Dedifferentiated amniotic fluid mesenchymal stem cell (primary cell): Measurements from ENCODE around the gene VAV2.
A peak's percentile ranks its signal among the peaks of the same experiment; 100 is the strongest.
"Not testable (repeated sequence)": the region's sequence is repeated elsewhere in the genome, so short reads cannot be mapped to it uniquely, and the experiment has no call there.

Experiments used
- DNase-seq: peaks from one replicate; pipeline ENCODE4 v3.0.0-alpha.2; 2016; ENCODE audit errors: extremely low spot score

The VAV2 gene

DNA sequence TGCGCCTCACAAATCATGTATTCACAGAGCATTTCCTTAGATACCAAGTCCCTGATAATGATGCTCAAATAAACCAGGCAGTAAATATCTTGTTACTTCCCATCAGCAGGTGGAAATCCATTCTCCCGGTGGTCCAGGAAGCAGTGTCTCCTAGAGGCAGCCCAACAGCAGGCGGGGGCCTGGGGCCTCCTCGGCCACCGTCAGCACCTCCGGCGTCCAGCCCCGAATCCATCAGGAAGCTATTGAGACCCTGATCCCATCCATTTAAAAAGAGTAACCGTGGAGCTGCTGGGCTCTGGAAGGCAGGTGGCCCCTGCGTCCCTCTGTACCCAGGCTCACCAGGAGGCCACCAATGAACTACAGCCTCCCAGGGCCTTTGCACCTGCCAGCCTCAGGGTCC lies 54.0 kb downstream of the VAV2 start:
- DNase-seq: no peak

DNA sequence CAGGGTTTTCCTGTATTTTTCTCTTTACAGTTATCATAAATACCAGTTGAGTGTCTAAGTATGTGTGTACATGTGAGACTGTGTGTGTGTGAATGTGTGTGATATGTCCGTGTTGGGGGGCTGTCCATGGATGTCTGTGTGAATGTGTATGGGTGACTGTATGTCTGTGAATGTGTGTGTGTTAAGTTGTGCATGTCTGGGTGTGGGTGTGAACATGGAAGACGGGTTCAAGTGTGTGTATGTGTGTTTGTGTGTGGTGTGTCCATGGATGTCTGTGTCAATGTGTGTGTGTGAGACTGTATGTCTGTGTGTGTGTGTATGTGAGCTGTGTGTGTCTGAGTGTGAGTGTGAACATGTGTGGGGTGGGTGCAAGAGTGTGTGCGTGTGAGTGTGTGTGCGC lies 55.0 kb downstream of the VAV2 start:
- DNase-seq: no peak

DNA sequence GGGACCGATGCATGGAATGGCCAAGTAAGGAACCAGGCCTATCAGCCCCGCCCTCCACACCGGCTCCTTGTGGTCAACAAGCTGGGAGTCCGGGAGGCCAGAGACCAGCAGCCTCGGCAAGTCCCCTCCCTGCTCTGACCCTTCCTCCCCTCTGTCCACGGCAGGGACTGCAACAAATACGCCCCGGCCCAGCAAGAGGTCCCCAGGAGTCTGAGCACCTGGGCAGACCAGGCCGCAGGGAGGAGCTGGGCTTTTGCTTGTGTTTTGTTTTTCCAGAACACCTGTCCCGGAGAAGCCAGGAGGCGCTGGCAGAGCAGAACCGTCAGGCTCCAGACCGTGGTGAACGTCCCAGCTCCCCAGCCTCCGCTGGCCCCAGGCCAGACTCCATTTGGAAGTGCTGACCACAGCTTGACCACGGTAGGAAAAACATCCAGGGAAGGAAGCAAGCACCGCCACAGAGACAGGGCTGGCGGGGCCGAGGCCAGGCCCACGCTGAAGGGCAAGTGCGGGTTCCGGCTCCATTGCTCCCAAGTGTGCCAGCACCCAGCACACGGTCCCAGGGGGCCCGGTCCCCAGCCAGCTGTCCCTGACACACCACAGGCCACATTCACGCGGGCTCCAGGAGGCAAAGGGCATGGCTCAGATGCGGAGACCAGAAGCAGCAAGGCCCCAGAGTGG lies 56.7 kb downstream of the VAV2 start:
- DNase-seq: no peak

DNA sequence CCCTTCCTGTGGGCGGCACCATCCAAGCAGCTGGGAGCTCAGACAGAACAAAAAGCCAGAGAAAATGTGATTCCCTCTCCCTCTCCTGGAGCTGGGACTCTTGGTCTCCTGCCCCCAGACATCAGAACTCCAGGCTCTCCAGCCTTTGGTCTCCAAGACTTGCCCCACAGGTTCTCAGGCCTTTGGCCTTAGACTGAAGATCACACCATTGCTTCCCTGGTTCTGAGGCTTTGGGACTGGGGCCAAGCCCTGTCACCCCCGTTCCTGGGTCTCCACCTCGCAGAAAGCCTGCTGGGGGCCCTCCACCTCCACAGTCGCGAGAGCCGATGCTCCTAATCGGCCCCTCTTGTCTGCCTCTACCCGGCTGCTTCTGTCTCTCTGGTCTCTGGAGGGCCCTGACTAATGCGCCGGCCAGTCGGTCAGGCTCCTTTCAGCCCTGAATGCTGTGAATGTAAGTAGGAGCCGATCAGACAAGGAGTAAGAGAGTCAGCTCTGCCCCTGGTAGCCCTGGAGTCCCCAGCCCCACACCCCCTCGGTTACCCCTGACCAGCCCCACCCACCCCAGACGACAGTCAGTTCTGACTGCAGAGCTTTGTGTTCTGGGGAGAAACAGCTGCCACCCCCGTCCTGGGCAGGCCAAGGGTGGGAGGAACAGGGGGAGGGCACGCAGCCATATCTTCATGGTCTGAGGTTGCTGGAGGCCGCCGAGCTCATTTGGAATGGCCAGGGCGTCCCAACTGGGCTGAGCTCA lies 57.5 kb downstream of the VAV2 start:
- DNase-seq: no peak

DNA sequence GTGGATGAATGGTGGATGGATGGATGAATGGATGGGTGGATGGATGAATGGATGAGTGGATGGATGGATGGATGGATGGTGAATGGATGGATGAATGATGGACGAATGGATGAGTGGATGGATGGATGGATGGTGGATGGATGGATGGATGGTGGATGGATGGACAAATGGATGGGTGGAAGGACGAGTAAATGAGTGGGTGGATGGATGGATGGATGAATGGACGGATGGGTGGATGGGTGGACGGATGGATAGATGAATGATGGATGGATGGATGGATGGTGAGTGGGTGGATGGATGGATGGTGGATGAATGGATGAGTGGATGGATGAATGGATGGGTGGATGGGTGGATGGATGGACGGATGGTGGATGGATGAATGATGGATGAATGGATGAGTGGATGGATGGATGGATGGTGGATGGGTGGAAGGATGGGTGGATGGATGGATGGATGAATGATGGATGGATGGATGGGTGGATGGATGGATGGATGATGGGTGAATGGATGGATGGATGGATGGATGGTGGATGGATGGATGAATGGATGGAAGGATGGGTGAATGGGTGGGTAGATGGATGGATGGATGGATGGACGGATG lies 58.6 kb downstream of the VAV2 start:
- no peak for DNase-seq

DNA sequence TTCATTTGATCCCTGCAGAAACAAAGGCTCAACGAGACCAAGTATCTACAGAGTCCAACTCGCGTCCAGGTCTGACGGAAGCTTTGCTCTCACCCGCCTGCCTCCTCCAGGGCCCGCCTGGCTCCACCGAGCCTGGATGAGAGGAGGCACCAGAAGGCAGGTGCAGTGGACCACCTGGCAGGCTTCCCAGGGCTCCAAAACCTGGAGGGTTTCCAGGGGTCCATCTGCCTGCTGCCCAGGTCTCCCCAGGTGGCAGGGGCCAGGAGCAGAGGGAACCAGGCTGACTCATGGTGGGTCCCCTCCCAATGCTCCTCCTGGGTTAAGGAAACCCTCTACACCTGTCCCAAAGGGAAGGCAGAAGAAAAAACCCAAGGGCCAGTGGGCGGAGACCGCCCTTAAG lies 59.5 kb downstream of the VAV2 start:
- no peak for DNase-seq

DNA sequence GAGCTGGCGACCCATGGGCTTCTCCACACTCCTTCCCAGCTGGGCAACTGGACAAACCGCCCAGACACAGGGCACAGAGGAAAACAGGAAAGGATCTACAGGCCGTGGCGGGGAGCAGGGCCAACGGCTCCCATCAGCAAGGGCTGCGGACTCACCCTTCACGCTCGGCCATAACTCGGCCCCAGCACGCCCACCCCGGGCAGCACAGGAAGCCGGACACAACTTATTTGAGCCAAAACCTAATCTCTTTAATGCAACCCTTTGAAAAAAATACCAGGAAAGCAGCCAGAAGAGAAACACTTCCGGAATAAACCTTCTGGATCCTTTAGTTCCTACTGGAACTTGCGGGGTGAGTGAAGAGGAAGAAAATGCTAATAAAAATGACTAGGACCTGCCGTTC lies 59.9 kb downstream of the VAV2 start:
- DNase-seq: no peak

DNA sequence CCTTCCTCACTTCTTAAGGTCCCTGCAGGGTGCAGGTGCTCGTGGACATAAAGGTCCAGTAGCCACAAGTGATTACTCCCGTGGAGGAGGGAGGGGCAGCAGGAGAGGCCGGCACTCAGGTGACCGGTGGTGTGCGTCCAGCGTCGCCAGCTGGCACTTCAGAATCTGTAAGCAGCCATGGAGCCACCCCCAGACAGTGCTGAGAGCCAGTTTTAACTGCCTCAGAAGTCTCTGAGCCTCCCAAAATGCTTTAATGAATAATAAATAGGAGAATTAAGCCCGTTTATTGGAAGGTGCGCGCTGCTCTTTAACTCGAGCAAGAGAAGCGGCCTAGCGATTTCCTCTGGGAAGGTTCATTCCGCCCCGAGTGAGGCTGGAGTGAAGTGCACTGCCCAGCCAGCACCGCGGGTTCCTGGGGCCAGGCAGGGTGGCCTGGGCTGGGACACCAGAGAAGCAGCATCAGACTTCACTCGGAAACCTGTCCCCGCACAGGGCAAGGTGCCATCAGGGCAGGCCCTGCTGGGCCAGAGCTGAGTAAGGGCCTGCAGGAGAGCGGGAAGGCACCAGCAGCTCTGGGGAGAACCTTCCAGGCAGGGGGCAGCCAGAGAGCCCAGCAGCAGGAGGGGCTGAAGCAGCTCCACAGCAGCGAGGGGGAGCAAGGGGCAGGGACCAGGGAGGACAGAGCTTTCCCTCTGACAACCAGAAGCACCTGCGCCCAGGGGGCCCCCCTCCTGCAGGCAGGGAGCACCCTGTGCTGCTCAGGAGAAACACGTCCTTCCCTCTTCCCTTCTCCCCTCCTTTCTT lies 61.2 kb downstream of the VAV2 start:
- DNase-seq: no peak

DNA sequence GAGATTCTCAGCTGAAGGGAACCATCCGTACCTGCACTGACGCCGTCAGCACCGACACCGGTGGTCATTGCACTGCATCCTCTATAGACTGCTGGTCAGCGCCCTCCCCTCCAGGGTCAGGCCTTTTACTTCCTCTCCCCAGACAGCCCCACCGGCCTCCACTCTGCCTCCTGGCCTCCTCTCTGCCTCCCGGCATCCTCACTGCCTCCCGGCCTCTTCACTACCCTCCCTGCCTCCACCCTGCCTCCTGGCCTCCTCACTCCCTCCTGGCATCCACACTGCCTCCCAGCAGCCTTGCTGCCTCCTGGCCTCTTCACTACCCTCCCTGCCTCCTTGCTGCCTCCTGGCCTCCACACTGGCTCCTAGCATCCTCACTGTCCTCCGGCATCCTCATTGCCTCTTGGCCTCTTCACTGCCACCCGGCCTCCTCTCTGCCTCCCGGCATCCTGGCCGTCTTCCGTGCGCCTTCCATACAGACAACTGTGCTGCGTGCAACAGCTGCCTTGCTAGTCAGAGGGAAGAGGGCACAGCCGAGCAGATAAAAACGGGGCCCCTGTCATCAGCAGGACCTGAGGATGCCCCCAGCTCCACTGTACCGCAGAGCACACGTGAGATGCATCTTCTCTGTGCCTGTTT lies 62.0 kb downstream of the VAV2 start:
- no peak for DNase-seq

DNA sequence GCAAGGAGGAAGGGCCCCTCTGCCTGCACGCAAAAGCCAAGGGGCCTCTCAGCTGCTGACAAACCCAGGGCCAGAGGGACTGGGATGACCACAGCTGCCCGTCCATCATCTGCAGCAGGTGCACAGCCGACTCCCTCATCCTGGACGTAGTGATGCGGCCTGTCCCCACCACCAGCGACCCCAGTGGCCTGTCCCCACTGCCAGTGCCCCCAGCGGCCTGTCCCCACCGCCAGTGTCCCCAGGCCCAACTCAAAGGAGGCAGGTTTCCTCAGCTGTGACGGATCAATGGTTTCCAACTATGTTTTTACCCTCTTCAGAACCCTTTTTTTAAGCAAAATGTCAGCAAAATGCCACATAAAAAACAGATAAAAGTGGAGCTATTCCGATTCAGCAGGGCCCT lies 62.5 kb downstream of the VAV2 start:
- no peak for DNase-seq

DNA sequence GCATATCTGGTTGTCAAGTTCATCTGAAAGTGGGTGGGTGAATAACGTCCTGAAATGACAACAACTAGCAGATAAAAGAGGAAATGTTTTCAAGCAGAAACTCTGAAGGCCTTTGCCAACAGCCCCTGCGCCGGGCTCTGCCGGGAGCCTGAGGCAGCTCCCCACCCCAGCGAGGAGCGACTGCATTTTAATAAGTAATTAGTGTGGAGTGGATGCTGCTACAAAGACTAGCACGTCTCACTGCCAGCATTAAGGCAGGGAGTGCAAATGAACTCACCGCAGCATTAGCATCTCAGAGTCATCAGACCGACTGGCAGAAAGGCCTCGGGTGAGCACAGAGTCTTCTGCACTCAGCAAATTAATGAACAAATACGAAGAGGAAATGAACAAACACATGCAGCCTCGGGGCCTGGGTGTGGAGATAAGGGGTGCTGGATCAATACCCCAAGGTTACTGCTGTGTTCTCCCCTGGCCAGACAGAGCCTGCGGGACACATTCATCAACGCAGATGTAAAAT lies 63.8 kb downstream of the VAV2 start:
- DNase-seq: no peak

DNA sequence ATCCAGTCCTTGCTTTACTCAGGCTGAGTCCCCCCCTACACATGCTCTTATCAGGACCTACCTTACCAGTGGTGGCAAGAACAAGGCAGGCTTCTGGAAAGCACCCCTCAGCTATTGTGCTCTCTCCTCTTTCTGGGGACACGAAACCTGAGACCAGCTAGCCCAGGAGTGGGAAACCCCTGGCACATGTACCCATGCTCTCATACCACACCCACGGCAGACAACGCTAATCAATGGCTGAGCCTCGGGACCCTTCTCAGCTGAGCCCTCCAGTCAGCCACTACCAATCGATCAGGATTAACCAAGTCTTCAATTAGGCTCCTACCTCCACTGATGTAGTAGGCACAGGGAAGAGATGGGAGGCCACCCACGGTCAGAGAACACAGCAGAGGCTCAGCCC lies 65.1 kb downstream of the VAV2 start:
- DNase-seq: no peak

DNA sequence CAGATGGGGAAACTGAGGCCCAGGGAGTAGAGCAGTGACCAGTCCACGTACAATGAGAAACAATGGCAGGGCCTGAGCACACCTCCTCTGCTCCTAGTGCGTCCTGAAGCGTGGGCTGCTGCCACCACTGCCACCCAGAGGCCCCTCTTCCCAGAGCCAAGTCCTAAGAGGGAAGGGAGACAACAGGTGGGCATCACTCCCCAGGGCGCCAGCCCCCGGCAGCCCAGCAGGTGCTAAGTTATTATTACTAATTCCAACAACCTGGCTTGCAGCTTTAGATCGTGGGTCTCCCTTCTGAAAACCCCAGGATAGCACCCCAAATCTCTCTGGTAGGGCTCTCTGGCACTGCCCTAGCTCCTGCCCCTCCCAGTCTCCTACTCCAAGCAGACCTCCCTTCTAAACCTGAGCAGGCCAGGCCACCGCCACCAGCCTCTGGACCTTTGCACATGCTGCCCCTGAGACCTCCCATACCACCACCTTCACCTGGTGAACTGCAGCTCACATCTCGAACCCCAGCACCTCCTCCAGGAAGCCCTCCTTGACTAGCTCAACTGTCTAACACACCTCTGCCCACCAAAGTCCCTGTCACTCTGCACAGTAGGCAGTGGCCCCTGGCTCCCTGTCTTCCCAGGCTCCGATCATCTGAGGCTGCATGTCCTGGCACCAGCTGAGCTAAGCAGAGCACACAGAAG lies 65.8 kb downstream of the VAV2 start:
- no peak for DNase-seq

DNA sequence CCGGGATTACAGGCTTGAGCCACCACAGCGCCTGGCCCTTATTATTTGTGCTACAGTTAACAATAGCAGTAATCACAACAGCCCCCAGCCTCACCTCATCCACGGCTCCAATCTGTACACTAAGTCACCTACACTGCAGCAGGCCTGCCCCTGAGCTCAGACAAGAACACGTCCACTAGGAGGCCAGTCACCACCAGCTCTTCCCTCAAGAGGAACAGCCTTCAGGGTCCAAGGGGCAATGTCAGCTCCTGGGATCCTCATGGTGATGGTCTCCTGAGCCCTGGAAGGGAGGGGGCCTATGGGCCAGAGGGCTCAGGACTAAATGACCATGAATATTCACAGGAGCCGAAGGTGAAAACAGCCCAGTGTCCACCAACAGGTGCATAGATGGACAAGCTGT lies 67.7 kb downstream of the VAV2 start:
- no peak for DNase-seq

DNA sequence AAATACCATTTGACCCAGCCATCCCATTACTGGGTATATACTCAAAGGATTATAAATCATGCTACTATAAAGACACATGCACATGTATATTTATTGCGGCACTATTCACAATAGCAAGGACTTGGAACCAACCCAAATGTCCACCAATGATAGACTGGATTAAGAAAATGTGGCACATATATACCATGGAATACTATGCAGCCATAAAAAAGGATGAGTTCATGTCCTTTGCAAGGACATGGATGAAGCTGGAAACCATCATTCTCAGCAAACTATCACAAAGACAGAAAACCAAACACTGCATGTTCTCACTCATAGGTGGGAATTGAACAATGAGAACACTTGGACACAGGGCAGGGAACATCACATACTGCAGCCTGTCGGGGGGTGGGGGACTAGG lies 68.5 kb downstream of the VAV2 start:
- DNase-seq: not testable (repeated sequence)

DNA sequence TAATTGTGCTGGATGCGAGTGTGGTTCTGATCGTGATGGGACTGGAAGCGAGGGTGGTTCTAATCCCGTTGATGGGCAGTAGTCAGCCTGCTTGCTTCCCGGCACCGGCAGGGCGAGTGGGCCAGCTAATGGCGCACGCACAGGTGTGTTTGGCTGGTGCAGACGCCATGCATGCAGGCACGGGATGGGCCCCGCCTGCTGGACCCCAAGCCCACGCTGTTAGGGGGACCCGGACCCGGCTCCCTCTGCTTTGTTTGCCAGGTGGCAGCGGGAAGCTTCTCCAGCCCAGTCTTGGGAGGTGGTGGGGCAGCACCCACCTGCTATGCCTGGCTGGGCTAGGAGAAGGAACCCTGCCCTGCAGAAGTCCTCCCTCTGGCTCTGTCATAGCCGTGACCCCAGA lies 70.3 kb downstream of the VAV2 start:
- DNase-seq: no peak

DNA sequence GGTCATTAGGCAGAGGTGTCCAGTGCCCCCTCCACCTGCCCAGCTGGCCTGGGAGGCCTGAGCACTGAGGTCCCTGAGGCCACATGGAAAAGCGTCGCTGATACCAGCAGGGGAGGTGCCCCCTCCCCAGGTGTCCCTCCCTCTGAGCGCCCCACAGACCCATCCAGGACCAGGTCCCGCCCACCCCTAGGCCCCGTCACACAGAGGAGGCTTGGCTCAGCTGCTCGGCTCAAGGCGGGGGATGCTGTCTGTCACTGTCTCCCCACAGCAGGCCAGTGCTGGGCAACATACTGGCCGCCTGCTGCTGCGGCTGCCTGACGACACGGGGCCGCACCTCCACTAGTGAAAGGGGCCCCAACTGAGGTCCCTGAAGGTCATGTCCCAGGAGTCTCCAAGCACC lies 71.7 kb downstream of the VAV2 start:
- no peak for DNase-seq

DNA sequence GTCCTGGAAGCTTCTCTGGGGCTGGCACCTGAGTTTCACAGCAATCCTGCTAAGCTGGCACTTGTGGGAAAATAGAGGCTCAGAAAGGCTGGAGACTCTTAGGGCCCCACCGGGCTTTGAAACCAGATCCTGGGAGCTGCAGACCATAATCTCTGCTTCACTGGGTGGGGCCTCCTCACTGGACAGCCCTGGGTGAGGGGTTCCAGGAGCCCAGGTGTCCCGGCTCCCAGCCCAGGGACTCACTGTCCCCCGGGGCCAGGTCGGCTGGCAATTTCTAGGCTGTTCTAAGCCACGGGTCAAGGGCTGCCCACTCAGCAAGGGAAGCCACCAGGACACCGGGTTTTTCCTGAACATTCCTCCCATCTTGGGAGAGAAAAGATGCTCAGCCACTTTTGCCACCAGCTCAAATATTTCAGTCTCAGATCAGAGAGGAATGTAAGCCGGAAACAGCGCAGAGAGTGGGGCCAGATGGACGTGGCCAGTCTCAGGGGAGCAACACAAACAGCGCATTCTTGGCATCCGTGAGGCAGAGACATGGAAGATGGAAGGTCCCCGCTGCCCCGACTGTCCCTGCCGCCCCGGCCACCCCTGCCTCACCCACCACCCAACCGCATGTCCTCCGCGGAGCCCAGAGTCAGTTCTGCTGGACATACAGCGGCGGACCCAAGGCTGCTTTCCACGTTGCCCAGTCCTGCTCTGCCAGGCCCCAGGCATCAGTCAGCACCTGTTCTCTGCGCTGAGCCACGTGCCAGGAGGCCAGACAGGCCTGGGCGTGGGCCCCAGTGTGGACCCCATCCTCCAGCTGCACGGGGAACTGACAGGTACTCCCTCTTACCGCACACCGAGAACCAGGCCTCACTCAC lies 72.6 kb downstream of the VAV2 start:
- DNase-seq: no peak

DNA sequence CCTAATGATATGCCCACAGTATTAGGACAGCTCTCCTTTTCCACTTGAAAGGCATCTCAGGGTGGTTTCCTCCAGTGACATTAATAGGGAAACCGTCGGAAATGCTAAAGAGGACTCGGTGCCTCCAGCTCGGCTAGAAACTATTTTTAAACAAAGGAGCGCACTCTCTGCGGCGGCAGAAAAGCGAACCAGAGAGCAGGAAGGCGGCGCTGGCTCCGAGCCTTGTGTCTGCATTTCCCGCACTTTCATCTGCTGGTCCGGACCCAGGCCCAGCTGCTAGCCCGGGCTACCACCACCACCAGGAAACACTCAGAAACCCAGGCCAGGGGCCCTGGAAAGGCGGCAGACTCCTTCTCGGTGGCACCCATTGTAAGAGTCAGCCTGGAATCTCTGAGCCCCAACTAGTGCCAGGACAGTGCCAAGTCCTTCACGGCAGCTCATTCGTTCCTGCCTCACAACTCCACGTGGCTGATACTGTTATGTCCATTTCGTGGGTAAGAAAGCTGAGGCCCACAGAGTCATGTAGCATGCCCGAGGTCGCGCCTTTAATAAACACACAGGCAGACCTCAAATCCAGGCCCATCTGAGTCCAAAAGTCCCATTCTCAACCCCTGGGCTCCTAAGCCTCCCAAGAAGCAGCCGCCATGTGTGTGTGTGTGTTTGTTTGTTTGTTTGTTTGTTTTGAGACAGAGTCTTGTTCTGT lies 73.9 kb downstream of the VAV2 start:
- no peak for DNase-seq

DNA sequence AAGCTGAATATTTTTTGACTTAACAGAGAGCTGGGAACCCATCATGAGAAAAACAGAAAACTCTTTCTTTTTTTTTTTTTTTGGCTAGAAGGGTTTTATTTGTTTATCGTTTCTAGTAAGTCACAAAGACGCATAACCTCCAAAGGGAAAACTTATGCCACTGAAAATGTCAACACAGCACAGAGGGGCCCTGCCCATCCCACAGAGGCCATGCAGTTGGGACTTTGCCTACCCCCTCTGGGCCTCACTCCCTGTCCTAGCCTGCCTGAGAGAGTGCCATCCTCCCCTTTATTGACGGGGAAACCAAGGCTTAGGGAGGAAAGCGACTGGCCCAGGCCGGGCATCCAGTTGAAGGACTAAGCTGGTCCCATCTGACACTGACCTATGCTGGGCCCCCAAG lies 74.7 kb downstream of the VAV2 start:
- peak; percentile 14 for DNase-seq
